GM21576 (cell line): ENCODE data around the gene TMEM63C.
A peak's percentile ranks its signal among the peaks of the same experiment; 100 is the strongest.
"Not testable (repeated sequence)": the region's sequence is repeated elsewhere in the genome, so short reads cannot be mapped to it uniquely, and the experiment has no call there.

ENCODE experiments used
- ATAC-seq: cut with Tn5 transposase; IDR thresholded peaks from one replicate; pipeline ENCODE4 v1.9.1; 2021; ENCODE audit warnings: mild to moderate bottlenecking, moderate library complexity; ENCODE audit not compliant: unreplicated experiment

TMEM63C gene

DNA sequence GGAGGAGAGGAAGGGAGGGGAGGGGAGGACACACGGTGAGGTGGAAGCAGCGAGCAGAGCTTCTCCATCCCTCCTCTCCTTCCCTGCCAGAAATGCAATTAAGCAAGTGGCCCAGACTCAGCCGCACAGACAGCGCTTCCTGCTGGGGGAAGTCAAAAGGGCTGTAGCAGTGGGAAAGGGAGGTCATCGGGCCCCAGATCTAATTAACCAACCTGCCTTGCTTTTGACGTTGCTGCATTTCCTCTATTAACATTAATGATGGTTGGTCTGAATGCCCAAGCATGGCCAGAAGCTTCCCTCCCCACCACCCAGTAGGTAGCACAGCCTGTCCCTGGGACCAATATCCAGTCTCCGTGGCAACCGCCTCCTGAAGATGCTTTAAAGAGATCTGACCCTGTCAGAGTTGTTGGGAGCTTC is 94.0 kb downstream of the TMEM63C start:
- ATAC-seq = no peak

DNA sequence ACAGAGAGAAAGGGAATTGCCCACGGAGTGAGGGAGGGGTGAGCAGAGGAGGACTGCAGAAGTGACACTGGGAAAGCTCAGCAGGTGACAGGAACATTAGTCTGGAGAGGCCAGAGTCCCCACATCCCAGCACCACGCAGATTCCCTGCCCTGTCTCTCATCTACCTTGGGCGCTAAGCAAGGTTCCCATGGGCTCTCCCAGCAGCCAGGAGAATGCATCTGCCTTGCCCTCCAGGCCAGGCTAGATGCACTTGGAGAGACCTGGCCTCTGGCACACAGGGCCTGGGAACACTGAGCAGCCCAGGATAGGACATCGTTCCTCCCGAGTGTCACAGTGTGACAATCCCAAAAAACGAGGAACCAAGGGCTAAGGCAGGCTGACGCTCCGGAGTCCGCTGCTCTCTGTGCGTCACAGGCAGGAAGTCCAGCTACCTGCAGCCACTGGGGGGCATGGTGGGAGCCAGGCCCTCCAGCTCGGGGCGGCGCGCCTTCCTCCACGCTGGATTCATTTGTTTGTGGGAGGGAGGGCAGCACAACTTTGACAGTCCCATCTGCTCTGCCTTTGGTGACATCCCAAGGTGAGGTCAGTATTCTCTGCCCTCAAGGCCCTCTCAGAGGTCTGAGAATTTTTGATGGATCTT is 94.8 kb downstream of the TMEM63C start:
- ATAC-seq = no peak

DNA sequence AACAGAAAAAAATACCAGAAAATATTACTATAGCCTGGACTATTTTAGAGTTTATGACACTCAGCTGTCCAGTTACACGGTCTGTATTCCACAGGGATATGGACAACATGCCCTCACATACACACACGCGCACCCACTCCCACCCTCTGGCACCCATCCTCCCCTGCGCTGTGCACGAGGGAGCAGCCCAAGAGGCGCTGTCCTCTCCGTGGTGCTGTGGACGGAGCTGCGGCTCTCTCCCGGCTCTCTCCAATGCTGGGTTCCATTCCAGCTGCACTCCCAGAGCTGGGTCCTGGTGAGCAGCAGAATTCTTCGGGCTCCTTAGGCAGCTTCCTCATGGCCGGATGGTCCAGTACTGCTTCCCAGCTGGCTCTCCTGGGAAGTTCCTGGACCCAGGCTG is 95.4 kb downstream of the TMEM63C start:
- ATAC-seq = no peak

DNA sequence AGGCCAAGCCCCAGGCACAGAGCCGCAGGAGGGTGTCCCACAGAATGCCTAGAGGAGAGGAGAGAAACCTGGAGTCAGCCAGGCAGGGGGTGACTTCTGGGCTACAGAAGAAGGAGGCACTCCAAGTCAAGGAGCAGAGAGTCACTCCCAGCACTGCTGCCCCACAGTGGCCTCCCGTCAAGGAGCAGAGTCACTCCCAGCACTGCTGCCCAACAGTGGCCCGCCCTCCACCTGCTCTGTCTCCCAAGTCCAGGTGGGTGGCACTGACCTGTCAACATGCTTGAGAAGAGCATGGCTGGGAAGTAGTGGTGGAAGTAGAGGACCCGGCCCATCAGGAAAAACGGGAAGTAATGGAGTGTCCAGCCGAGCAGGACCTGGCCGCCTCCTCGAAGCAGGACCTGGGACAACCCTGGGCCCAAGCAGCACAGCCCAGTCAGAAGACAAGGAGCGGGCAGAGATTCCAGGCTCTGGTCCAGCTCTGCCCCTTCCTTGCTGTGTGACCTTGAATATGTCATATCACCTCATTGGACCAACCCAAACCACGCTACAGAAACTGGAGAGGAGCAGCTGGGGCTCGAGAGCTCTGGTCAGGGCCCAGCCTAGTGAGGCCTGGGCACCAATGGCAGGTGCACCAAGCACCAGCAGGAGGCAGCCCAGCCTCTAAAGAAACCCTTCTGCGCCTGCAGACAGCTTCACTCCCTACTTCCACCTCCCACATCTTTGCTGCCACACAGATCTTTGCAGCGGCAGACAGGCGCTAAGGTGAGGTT is 97.0 kb downstream of the TMEM63C start:
- ATAC-seq = no peak

DNA sequence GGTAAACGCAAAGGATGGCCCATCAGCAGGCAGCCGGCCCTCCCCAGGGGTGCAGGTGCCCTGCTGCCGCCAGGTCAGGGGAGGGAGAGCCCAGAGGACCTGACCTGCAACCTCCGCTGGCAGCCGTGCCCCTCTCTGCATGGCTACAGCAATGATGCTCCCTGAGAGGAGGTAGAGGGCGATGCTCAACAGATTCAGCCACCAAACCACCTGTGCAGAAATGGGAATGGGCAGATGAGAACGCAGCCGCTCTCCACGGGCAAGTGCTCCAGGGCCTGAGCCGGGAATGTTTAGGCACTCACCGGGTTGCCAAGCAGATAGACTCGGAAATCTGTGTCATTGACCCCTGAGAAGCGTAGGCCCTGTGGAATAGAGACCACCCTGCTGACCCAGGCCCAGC is 98.1 kb downstream of the TMEM63C start:
- no peak for ATAC-seq

DNA sequence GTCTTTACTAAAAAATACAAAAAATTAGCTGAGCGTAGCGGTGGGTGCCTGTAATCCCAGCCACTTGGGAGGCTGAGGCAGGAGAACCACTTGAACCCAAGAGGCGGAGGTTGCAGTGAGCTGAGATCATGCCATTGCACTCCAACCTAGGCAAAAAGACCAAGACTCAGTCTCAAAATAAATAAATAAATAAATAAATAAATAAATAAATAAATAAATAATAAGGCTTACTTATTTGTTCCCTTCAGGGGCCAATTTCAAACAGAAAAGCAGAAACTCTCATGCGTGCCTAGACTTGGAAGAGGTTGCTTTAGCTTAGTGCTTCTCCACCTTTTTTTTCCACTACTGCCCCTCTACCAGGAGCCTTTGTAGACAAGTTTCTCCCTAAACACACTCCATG is 99.3 kb downstream of the TMEM63C start:
- ATAC-seq = not testable (repeated sequence)

DNA sequence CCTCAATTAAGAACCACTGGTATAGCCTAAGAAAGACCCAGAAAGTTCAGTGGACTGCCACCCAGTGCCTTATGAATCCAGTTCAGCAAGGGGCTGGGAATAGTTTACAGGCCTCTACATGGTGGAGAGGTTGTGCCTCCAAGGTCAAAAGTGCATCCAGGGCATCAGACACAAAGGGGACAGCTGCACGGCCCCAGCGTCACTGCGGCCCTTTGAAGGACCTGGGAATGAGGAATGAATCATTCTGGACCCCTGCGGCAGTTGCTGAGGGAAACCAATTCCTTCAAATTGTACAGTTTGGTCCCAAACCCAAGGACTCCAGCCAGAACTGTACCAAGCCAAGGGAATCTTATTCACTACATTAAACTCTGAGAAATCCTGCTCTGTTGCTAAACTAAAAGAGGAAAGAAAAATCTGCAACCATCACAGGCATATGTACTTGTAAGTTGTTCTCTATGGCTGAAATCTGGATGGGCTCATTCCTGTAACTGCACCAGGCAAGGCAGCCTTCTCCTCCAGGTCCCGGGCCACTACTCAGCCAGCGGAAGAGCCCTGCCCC is 100.3 kb downstream of the TMEM63C start:
- no peak for ATAC-seq

DNA sequence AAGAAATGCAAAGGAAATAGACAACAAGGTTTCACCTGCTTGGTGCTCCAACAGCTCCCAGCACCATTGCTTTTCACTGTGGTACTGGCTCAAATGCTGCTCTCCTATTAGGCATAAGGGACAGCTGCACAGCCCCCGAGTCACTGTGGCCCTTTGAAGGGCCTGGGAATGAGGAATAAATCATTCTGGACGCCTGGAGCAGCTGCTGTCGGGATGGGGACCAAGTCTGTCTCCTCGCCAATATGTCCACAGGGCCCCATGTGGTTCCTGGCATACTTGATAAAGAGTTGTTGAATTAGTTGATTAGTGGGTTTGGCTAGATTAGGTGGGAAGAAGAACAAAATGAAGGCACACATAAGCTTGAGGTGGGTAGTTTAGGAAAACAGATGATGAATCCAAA is 102.5 kb downstream of the TMEM63C start:
- ATAC-seq = no peak

DNA sequence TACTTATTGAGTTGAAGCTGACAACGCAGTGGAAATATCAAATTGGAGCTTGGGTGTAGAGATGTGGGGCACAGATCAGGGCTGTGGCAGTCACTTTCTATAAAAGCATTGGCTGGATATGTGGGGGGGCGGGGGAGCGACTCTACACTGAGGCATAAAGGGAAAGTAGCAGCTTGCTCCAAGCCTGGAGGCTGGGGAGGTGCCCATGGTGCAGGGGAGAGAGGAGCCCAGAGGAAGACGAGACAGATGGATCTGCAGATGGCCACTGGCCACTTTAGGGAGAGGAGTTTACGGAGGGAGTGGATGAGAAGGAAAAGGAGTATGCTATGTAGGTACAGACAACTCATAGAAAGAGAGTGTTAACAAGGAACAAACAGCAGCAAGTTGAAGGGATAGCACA is 102.9 kb downstream of the TMEM63C start:
- ATAC-seq = no peak

DNA sequence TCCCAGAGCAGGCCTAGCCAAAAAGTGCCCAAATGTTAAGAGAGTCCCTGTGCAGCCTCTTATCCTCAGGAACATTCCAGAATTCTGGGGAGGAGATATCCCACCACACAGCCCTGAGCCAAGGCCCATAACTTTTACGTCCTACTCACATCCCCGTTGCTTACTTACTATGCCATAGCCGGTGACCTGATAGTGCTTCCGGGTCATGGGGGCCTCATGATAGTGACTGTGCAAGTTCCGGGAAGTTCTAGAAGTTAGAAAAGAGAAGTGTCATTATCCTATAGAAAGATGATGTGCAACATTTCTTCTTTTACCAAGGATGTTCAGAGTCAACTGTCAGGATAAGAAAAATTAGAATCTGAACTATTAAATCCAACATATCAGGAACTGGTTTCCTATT is 105.0 kb downstream of the TMEM63C start:
- no peak for ATAC-seq

DNA sequence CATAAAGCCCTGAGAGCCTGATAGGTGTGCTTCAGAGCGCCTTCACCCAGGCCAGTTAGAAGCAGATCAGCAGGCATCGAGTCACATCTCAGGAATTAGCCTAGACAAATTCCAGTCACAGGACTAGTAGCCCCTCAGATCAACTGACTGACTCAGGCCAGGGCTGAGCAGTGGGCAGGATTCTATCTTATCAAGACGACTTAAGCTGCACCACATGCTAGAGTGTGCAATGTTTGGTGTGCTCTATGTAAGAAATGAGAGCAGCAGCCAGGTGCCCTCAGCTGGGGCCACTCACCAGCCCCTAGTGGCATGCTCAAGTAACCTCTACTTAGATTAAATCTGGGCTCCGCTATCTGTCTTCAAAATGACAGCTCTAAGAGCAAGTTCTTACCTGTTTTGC is 109.1 kb downstream of the TMEM63C start:
- ATAC-seq = no peak

DNA sequence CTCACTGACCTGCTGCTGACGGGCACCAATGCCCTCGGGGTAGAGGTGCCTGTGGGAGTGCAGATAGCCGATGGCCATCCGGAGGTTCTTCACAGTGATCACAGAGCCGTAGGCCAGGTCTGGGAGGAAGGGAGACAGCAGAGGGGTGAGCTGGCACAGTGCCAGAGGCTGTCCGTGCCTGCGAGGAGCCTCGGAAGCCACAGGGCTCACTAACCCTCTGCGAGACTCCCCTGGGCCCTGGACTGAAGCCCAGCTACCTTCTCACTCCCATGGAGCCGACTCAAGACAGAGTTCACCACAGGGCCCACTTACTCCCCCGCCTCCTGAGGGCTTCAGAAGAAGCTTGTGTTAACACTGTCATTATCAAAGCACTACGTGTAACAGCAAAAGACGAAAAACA is 114.6 kb downstream of the TMEM63C start:
- no peak for ATAC-seq

DNA sequence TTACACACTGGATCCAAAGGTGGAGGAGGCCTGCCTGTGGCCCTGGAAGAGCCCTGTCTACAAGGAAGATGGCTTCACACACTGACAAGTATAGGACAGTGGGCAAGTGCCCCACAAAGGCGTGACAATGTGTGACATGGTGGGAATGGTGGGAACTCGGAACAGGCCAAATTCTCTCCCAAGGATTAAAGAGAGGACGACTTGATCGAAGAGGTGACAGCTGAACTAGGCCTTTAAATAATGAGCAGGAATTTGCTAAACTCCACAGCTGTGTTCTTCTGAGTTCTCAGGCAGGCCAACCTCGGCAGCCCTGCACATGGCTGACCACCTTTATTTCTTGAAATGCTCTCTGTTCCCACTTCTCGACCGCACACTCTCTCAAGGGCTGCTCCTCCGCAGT is 115.3 kb downstream of the TMEM63C start:
- no peak for ATAC-seq

DNA sequence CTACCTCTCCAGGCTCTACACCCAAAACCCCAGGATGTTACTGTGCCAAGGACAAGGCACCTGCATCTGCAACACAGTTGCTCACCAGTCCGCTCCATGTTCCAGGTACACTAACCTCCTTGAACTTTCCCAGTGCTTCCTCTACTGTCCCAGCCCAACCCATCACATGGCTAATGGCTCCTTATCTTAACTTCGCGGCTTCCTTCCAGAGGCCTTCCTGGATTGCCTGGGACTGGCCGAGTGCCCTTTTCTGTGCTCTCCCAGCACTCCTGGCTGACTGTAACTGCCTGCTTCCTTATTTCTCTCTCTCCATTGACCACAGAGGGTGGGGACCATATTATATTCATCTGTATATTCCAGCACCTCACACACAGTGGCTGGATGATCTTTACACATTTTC is 118.2 kb downstream of the TMEM63C start:
- ATAC-seq = no peak

DNA sequence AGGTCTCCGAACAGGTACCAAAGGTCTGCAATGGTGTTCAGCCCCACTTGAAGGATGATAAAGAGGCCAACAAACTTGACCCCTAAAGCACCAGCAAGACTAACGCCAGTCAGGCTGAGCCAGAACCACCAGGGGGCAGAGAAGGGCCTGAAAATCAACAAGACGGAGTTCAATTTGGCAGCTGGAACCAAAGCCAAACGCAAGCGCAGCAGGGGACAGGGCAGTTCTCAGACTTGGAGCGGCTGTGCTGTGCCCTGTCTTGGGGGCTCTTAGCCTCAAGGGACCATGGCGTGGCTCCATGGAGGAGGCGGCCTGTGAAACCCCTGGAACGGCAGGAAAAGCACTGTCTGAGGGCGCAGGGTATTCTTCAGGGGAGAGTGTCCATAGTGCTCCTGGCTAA is 119.5 kb downstream of the TMEM63C start:
- no peak for ATAC-seq

DNA sequence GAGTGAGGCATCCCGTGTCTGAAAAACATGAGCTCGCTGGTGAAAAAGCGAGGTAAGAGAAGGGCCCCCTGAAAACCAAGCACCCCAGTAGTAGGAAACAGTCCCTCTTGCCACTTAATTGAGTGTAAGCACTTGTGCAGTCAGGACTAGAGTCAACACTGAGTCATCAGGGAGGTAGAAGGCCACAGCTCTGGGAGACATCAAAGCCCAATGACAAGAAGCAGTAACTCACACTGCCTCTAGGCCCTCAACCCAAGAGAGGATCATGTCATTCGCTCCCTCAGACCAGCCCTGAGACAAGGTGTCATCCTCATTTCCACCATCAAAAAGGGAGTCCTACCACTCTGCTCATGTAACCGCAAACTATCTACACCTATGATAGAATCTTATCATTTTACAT is 121.3 kb downstream of the TMEM63C start:
- no peak for ATAC-seq

DNA sequence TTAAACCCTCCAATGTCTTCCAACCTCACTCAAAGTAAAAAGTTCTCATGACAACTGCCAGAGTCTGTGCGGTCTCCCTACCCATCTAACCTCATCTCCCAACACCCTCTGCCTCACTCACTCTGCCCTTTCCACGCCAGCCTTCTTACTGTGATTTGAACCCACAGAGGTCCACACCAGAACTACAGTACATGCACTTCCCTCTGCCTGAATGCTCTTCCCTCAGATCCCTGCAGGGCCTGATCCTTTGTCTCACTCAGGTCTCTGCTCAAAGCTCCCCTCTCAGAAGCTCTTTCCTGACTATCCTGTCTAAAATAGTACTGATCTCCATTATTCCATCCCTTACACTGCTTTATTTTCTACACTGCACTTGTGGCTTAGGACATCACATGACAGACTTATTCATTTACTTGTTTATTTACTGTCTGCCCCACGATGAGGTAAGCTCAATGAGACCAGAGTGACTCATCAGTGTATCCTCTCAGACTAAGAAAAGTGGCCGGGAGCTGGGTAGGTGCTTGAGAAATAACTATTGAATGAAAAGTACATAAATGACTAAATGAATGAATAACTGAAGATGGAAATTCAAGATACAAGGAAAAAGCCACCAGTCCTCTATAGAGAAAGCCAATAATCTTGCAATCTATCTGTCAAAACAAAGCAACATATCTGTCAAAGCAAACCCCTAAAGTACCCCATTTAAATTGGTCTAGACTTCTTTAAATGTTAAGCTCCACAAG is 122.0 kb downstream of the TMEM63C start:
- ATAC-seq = peak; percentile 41

DNA sequence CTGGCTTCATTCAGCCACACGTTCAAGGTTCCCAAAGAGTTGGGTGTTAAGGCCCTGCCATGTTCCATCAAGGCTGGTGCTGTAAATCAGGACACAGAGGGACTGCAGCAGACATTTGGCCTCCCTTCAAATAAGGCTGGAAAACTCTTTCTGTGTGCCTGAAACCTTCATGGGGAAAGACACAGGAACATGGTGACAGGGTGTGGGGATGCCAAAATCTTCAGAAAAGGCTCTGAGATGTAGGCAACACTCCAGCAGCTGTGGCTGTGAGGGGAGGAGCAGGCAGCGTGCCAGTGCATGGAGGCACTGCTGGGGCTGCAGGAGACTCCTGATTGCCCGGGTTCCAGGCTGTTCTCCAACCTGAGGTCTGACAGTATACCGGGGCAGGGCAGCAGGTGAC is 124.1 kb downstream of the TMEM63C start:
- ATAC-seq = no peak

DNA sequence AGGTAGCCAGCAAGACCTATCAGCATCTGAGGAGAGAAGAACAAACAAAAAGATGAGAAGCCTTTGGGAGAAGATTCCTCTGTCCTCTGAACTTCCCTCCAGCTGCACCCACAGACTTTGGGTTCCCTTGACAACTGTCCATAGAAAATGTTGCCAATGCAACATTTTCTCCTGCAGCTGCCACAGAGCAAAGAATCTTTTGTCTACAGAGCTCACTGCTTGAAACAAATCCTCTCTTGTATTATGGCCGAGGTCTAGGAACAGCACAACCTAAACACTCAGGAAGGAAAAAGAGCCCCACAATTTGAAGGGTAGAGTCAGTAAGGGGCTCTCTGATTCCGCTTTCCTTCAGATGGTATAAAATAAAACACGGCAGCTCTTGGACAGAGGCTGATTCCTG is 124.8 kb downstream of the TMEM63C start:
- ATAC-seq = no peak

DNA sequence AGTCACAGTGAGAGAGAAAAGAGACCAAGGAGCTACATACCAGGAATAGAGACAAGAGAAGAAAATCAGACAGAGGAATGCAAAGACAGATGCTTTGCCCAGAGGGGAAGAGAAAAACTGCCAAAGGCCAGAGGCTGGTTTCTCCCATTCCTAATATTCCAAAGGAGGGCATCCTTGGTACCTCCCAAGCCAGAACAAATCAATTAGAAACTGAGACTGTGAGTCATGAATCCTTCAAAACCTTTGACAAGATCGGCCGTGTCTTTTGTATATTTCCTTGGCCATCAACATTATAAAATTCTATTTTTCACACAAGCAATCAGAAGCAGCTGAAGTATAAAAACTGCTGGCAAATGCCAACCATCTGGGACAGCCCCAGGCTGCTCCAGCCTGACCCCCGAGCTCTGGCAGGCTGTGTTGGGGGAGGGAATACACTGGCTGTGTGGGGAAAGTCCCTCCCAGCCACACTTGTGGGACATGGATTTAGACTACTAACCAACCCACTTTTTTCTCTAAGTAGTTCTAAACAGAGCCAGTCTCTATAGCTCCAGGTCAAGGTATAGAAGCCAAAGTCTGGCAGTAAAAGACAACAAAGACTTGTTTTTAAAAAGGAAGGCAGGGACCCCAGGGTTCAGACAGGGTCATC is 125.4 kb downstream of the TMEM63C start:
- ATAC-seq = no peak
